ENCODE measurements around the gene NUDT11. TPM values are rescaled to one million over a fixed set of nuclear protein-coding genes. Genes with fewer than 3 reads are reported as not detected.
A peak's percentile ranks its signal among the peaks of the same experiment; 100 is the strongest.

Gene NUDT11
- total RNA-seq, 2 experiments from 2014 or later = 18.1 to 21.5 TPM

DNA sequence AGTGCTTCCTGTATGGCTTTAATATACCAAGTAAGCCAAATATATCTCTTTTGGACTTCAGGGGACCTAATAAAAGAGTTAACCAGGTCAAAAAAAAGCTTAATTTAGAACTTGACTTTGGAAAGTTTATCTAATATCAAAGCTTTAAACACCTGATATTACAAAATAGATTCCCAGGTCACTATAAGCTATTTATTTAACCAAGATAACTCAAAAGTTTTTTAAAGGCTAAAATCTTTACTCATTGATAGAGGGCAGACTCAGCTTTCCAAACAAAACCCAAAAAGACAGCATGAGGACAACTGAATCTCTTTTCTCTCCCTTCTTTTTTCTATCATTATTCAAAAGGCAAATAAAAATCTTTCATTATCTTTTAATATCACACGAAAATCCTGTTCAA is 19.5 kb downstream of the NUDT11 start:
- CTCF ChIA-PET (ENCODE audit: unreplicated experiment) = no interaction called here
- H2AFZ ChIP-seq (ENCODE audit: low read length) = no peak overlapping the region
- no peak overlapping the region for H3K4me2 ChIP-seq (ENCODE audit: low read length)
- no peaks in the 10 kb centered on the region for H3K79me2 ChIP-seq (ENCODE audit: insufficient read depth, low read depth, low read length)
- intact Hi-C loops (cut with micrococcal nuclease; ENCODE audit: unreplicated experiment) = no loop called here
- no peaks in the 10 kb centered on the region for H3K4me1 ChIP-seq (ENCODE audit: insufficient read depth, low read length, poor library complexity, severe bottlenecking)
- no peaks in the 10 kb centered on the region for H4K20me1 ChIP-seq (ENCODE audit: insufficient read depth, low read length)
- DNase-seq (ENCODE audit: low spot score) = no peak
- H3K36me3 ChIP-seq (ENCODE audit: insufficient read depth, low read length) = no peaks in the 10 kb centered on the region
- H3K9me3 ChIP-seq (ENCODE audit: low read length) = no peaks in the 10 kb centered on the region
- no peak overlapping the region for H3K27ac ChIP-seq (ENCODE audit: low read depth, low read length, poor library complexity, severe bottlenecking)
- POLR2A ChIA-PET = no interaction called here
- no peaks in the 10 kb centered on the region for H3K9me2 ChIP-seq (ENCODE audit: insufficient read depth, low read length)
- no peak for TF ChIP-seq EZH2phosphoT487 (IDR thresholded peaks at IDR 0.05; ENCODE audit: borderline replicate concordance, low read depth, low read length)
- TF ChIP-seq, protein P1, sequence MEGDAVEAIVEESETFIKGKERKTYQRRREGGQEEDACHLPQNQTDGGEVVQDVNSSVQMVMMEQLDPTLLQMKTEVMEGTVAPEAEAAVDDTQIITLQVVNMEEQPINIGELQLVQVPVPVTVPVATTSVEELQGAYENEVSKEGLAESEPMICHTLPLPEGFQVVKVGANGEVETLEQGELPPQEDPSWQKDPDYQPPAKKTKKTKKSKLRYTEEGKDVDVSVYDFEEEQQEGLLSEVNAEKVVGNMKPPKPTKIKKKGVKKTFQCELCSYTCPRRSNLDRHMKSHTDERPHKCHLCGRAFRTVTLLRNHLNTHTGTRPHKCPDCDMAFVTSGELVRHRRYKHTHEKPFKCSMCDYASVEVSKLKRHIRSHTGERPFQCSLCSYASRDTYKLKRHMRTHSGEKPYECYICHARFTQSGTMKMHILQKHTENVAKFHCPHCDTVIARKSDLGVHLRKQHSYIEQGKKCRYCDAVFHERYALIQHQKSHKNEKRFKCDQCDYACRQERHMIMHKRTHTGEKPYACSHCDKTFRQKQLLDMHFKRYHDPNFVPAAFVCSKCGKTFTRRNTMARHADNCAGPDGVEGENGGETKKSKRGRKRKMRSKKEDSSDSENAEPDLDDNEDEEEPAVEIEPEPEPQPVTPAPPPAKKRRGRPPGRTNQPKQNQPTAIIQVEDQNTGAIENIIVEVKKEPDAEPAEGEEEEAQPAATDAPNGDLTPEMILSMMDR (conservative IDR thresholded peaks at IDR 0.05; ENCODE audit: low read length) = no peak
- no TSS peak for BruUV-seq (replicated peaks)
- no peak overlapping the region for H3K4me3 ChIP-seq (ENCODE audit: low read depth, low read length, poor library complexity, severe bottlenecking)

DNA sequence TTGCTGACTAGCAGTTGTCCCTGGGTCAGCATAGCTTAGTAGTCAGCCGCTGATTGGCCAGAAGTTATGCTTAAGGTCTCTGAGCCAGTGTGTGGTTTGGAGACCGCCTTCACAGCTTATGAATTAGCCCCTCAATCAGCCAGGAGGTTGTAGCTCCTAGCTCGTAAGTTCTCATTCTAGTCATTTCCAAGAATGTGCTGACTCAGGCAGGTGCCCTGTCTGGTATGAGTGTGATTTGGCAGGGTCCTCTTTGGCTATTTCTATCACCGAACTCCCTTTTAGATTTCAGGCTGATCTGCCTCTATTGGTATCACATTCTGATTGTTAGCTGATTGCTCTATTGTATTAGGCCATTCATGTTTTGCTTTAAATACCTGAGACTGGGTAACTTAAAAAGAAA is 33.1 kb downstream of the NUDT11 start:
- TF ChIP-seq, protein P1 (conservative IDR thresholded peaks at IDR 0.05; ENCODE audit: low read length) = no peak
- TF ChIP-seq EZH2phosphoT487 (IDR thresholded peaks at IDR 0.05; ENCODE audit: borderline replicate concordance, low read depth, low read length) = no peak
- no peaks in the 10 kb centered on the region for H3K36me3 ChIP-seq (ENCODE audit: insufficient read depth, low read length)
- DNase-seq (ENCODE audit: low spot score) = no peak
- no peaks in the 10 kb centered on the region for H4K20me1 ChIP-seq (ENCODE audit: insufficient read depth, low read length)
- BruUV-seq (replicated peaks) = no TSS peak
- H3K4me2 ChIP-seq (ENCODE audit: low read length) = no peak overlapping the region
- H2AFZ ChIP-seq (ENCODE audit: low read length) = no peak overlapping the region
- no peak overlapping the region for H3K27ac ChIP-seq (ENCODE audit: low read depth, low read length, poor library complexity, severe bottlenecking)
- CTCF ChIA-PET (ENCODE audit: unreplicated experiment) = no interaction called here
- H3K4me3 ChIP-seq (ENCODE audit: low read depth, low read length, poor library complexity, severe bottlenecking) = no peak overlapping the region
- H3K79me2 ChIP-seq (ENCODE audit: insufficient read depth, low read depth, low read length) = no peaks in the 10 kb centered on the region
- no peaks in the 10 kb centered on the region for H3K9me3 ChIP-seq (ENCODE audit: low read length)
- H3K9me2 ChIP-seq (ENCODE audit: insufficient read depth, low read length) = no peaks in the 10 kb centered on the region
- intact Hi-C loops (cut with micrococcal nuclease; ENCODE audit: unreplicated experiment) = no loop called here
- POLR2A ChIA-PET = no interaction called here
- no peaks in the 10 kb centered on the region for H3K4me1 ChIP-seq (ENCODE audit: insufficient read depth, low read length, poor library complexity, severe bottlenecking)

DNA sequence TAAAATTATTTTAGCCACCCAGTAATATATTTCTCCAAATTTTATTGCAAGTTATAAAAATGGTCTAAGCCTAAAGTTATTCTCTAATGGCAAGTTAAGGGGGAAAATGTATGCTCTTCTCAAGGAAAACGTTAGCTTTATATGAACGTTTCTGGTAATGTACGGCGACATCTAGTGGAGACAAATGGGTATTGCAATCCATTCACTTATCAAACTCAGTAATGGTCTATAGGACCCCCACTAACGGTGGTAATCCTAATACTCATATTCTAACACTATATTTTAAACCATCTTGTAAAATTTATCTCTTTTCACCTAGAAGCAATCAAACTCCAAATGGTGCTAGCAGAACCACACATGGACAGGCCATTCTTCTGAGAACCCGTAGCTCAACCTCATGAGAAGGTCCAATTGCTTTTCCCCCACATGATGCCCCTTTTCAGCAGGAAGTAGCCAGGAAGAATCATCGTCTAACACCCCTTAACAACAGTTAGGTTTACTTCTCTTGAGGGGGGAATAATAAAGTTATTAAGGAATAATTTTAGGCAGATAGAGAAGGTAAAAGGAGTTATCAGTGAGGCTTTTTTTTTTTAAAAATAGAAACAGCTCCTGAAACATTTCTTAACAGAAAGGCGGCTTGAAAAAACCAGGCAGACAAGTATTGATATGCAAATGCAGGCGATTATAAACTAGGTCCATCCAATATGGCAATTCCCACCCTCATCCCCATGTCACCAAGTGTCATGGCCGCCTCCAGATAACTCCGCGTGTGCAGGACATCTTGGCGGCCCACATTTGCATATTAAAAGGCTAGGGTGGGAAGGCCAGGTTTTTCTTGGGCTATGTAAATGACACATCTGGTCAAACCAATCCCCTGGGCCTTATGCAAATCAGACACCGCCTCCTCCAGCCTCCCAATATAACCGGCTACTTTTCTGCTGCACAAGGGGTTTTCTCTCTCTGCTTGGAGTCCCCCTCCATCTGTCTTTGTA is 35.0 kb downstream of the NUDT11 start:
- Histone ChIP-seq H3K4me2 (ENCODE audit: low read length) (no peak overlapping the region), H3K79me2 (ENCODE audit: insufficient read depth, low read depth, low read length) (no peaks in the 10 kb centered on the region), H4K20me1 (ENCODE audit: insufficient read depth, low read length) (no peaks in the 10 kb centered on the region), H3K9me2 (ENCODE audit: insufficient read depth, low read length) (no peaks in the 10 kb centered on the region), H2AFZ (ENCODE audit: low read length) (no peak overlapping the region), H3K36me3 (ENCODE audit: insufficient read depth, low read length) (no peaks in the 10 kb centered on the region), H3K9me3 (ENCODE audit: low read length) (no peaks in the 10 kb centered on the region), H3K4me1 (ENCODE audit: insufficient read depth, low read length, poor library complexity, severe bottlenecking) (peaks cover 5% of the 10 kb centered on the region), H3K27ac (ENCODE audit: low read depth, low read length, poor library complexity, severe bottlenecking) (no peak overlapping the region), H3K4me3 (ENCODE audit: low read depth, low read length, poor library complexity, severe bottlenecking) (no peak overlapping the region)
- no peak for TF ChIP-seq EZH2phosphoT487 (IDR thresholded peaks at IDR 0.05; ENCODE audit: borderline replicate concordance, low read depth, low read length)
- TF ChIP-seq, protein P1 (conservative IDR thresholded peaks at IDR 0.05; ENCODE audit: low read length) = peak; percentile 77
- peak; percentile 47 for DNase-seq (ENCODE audit: low spot score)
- ChIA-PET POLR2A (interaction anchor here (0.6 to 2.2 kb wide), 4 partner anchors 9 to 362 kb away, joined by 3 to 5 read pairs (median 3); no protein-coding TSS in a partner anchor), CTCF (ENCODE audit: unreplicated experiment) (no interaction called here)
- intact Hi-C loops (cut with micrococcal nuclease; ENCODE audit: unreplicated experiment) = no loop called here
- no TSS peak for BruUV-seq (replicated peaks)

Measured in OCI-LY7 (cell line).